HepG2 (cell line): ENCODE results near the gene CKLF. TPM values are rescaled to one million over a fixed set of nuclear protein-coding genes. Genes with fewer than 3 reads are reported as not detected.
A peak's percentile ranks its signal among the peaks of the same experiment; 100 is the strongest.

Experiments used
- CHD4 ChIP-seq: fragments of 200-600 bp; sonication (generic); IDR thresholded peaks from 2 replicates; pipeline ENCODE4 v1.7.0; 2017; ENCODE audit warnings: mild to moderate bottlenecking, low read length, borderline replicate concordance
- ETV6 ChIP-seq: sonication (generic); formaldehyde crosslinking; conservative IDR thresholded peaks from 2 replicates; pipeline ENCODE4 v1.4.0; 2020; ENCODE audit warnings: missing genetic modification reagents
- FOXA3 ChIP-seq: IDR thresholded peaks from 2 replicates; pipeline ENCODE4 v1.6.1; 2016; ENCODE audit warnings: missing genetic modification reagents, missing compliant biosample characterization
- GABPA ChIP-seq, 2 experiments: IDR thresholded peaks; 2 replicates each; pipeline ENCODE4 v1.6.1; 2011 to 2016; ENCODE audit warnings: low read depth in 2 of 2, low read length in 1 of 2, missing biosample characterization in 1 of 2, missing genetic modification characterization in 1 of 2
- JUND ChIP-seq: sonication (generic); formaldehyde crosslinking; IDR thresholded peaks from 2 replicates; pipeline ENCODE4 v1.8.0; 2022; ENCODE audit warnings: mild to moderate bottlenecking, missing genetic modification reagents
- KLF9 ChIP-seq: IDR thresholded peaks from 2 replicates; pipeline ENCODE4 v1.6.1; 2016; ENCODE audit warnings: low read depth
- NRL ChIP-seq: sonication (generic); formaldehyde crosslinking; IDR thresholded peaks from 2 replicates; pipeline ENCODE4 v1.5.0; 2020; ENCODE audit warnings: missing genetic modification reagents, mild to moderate bottlenecking, moderate library complexity, borderline replicate concordance
- PAXIP1 ChIP-seq: sonication (generic); formaldehyde crosslinking; conservative IDR thresholded peaks from 2 replicates; pipeline ENCODE4 v1.4.0; 2020; ENCODE audit warnings: mild to moderate bottlenecking, missing genetic modification reagents, moderate library complexity
- PLRG1 ChIP-seq: fragments of 450-650 bp; conservative IDR thresholded peaks from 2 replicates; pipeline ENCODE4 v1.6.1; 2016
- RAD21 ChIP-seq: fragments of 450-650 bp; formaldehyde crosslinking; IDR thresholded peaks from 2 replicates; pipeline ENCODE4 v1.5.0; 2020; ENCODE audit warnings: mild to moderate bottlenecking
- SYNCRIP ChIP-seq: fragments of 200-400 bp; formaldehyde crosslinking; IDR thresholded peaks from 2 replicates; pipeline ENCODE4 v1.6.1; 2018; ENCODE audit warnings: mild to moderate bottlenecking, low read depth, low read length; ENCODE audit not compliant: insufficient read depth
- ZC3H4 ChIP-seq: sonication (generic); formaldehyde crosslinking; IDR thresholded peaks from 2 replicates; pipeline ENCODE4 v1.4.0; 2020; ENCODE audit warnings: missing genetic modification reagents, borderline replicate concordance
- ZNF207 ChIP-seq: fragments of 450-650 bp; IDR thresholded peaks from 2 replicates; pipeline ENCODE4 v1.6.1; 2016; ENCODE audit warnings: antibody characterized with exemption, borderline replicate concordance
- ZNF564 ChIP-seq: sonication (generic); formaldehyde crosslinking; IDR thresholded peaks from 2 replicates; pipeline ENCODE4 v1.8.1; 2023; ENCODE audit warnings: mild to moderate bottlenecking, missing genetic modification reagents
- ZNF737 ChIP-seq: sonication (generic); formaldehyde crosslinking; IDR thresholded peaks from 2 replicates; pipeline ENCODE4 v1.5.0; 2020; ENCODE audit warnings: missing genetic modification reagents, mild to moderate bottlenecking, borderline replicate concordance
- polyA plus RNA-seq, 8 experiments: library from polyadenylated mRNA; depleted of rRNA in 3 of 8; stranded (reverse) in 7 of 8; unstranded in 1 of 8; fragments of >200 nt; fragmentation: Illumina TruSeq in 4 of 8; extraction: Trizol in 4 of 8; gene quantifications; 2 replicates each; pipeline versions ENCODE4 v1.2.1 to v1.2.3, GENCODE V29; 2011 to 2016; ENCODE audit warnings: low read depth in 4 of 8, missing spikeins in 1 of 8, mixed read lengths in 1 of 8; ENCODE audit not compliant: insufficient read depth in 1 of 8
- total RNA-seq, 5 experiments: library from RNA; depleted of rRNA; stranded (reverse); fragments of >200 nt; fragmentation: Illumina TruSeq; extraction: Trizol; gene quantifications; 2 replicates each; pipeline ENCODE4 v1.2.3, GENCODE V29; 2016; ENCODE audit warnings: low read depth in 1 of 5
- TF ChIP-seq, protein P1 (sequence below): sonication (generic); formaldehyde crosslinking; IDR thresholded peaks from 2 replicates; pipeline ENCODE4 v1.9.0; 2021; ENCODE audit warnings: mild to moderate bottlenecking, missing genetic modification reagents
- TF ChIP-seq, protein P2 (sequence below): sonication (generic); formaldehyde crosslinking; IDR thresholded peaks from 2 replicates; pipeline ENCODE4 v1.4.0; 2020; ENCODE audit warnings: mild to moderate bottlenecking, low read depth, missing genetic modification reagents
- TF ChIP-seq, protein P3 (sequence below): sonication (generic); formaldehyde crosslinking; IDR thresholded peaks from 2 replicates; pipeline ENCODE4 v1.8.1; 2022; ENCODE audit warnings: mild to moderate bottlenecking, missing genetic modification reagents

Gene CKLF
- total and polyA plus RNA-seq, 2 of the 13 experiments (the other 11 are each of a cell fraction or from before 2014, with no cell fraction given), result 120 to 167 TPM

- TF ChIP-seq PAXIP1, result peak; percentile 98
- no peak for TF ChIP-seq SYNCRIP
- no peak; the same call in none of the 2 replicates for TF ChIP-seq RAD21 (CRISPR knock-in tag)
- no peak for TF ChIP-seq PLRG1
- TF ChIP-seq FOXA3, result peak; percentile 96
- TF ChIP-seq ETV6, result no peak; the same call in none of the 2 replicates
- TF ChIP-seq CHD4, result no peak
- no peak for TF ChIP-seq ZNF564 (CRISPR knock-in tag)
- TF ChIP-seq, protein P1, sequence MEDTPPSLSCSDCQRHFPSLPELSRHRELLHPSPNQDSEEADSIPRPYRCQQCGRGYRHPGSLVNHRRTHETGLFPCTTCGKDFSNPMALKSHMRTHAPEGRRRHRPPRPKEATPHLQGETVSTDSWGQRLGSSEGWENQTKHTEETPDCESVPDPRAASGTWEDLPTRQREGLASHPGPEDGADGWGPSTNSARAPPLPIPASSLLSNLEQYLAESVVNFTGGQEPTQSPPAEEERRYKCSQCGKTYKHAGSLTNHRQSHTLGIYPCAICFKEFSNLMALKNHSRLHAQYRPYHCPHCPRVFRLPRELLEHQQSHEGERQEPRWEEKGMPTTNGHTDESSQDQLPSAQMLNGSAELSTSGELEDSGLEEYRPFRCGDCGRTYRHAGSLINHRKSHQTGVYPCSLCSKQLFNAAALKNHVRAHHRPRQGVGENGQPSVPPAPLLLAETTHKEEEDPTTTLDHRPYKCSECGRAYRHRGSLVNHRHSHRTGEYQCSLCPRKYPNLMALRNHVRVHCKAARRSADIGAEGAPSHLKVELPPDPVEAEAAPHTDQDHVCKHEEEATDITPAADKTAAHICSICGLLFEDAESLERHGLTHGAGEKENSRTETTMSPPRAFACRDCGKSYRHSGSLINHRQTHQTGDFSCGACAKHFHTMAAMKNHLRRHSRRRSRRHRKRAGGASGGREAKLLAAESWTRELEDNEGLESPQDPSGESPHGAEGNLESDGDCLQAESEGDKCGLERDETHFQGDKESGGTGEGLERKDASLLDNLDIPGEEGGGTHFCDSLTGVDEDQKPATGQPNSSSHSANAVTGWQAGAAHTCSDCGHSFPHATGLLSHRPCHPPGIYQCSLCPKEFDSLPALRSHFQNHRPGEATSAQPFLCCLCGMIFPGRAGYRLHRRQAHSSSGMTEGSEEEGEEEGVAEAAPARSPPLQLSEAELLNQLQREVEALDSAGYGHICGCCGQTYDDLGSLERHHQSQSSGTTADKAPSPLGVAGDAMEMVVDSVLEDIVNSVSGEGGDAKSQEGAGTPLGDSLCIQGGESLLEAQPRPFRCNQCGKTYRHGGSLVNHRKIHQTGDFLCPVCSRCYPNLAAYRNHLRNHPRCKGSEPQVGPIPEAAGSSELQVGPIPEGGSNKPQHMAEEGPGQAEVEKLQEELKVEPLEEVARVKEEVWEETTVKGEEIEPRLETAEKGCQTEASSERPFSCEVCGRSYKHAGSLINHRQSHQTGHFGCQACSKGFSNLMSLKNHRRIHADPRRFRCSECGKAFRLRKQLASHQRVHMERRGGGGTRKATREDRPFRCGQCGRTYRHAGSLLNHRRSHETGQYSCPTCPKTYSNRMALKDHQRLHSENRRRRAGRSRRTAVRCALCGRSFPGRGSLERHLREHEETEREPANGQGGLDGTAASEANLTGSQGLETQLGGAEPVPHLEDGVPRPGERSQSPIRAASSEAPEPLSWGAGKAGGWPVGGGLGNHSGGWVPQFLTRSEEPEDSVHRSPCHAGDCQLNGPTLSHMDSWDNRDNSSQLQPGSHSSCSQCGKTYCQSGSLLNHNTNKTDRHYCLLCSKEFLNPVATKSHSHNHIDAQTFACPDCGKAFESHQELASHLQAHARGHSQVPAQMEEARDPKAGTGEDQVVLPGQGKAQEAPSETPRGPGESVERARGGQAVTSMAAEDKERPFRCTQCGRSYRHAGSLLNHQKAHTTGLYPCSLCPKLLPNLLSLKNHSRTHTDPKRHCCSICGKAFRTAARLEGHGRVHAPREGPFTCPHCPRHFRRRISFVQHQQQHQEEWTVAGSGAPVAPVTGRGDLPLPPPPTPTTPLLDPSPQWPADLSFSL (CRISPR knock-in tag), result no peak
- TF ChIP-seq ZC3H4 (CRISPR knock-in tag), result no peak
- peak; percentile 81 for TF ChIP-seq KLF9
- TF ChIP-seq JUND (CRISPR knock-in tag), result peak; percentile 98
- TF ChIP-seq ZNF737 (CRISPR knock-in tag), result no peak
- no peak for TF ChIP-seq ZNF207
- peak; percentile 61 for TF ChIP-seq GABPA (IDR thresholded peaks at IDR 0.05; ENCODE audit: low read depth, low read length)
- TF ChIP-seq GABPA (CRISPR knock-in tag; IDR thresholded peaks at IDR 0.05; ENCODE audit: low read depth), result peak; percentile 94
- TF ChIP-seq NRL, result no peak
- TF ChIP-seq, protein P2, sequence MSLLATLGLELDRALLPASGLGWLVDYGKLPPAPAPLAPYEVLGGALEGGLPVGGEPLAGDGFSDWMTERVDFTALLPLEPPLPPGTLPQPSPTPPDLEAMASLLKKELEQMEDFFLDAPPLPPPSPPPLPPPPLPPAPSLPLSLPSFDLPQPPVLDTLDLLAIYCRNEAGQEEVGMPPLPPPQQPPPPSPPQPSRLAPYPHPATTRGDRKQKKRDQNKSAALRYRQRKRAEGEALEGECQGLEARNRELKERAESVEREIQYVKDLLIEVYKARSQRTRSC (CRISPR knock-in tag), result no peak
- TF ChIP-seq, protein P3, sequence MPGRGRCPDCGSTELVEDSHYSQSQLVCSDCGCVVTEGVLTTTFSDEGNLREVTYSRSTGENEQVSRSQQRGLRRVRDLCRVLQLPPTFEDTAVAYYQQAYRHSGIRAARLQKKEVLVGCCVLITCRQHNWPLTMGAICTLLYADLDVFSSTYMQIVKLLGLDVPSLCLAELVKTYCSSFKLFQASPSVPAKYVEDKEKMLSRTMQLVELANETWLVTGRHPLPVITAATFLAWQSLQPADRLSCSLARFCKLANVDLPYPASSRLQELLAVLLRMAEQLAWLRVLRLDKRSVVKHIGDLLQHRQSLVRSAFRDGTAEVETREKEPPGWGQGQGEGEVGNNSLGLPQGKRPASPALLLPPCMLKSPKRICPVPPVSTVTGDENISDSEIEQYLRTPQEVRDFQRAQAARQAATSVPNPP (CRISPR knock-in tag), result 0 out of 2 replicates have a peak, but pooled peaks have one; percentile 39
These were observed 35.4 kb upstream of the CKLF start (continued) for GRCh38 chr16:66516808-66517585.
